ENCODE results near the gene ZXDC.

GRCh38 chr3:126392246-126392645, 83.4 kb downstream of the ZXDC start:
- TF ChIP-seq CTCF (IDR thresholded peaks at IDR 0.05): no peak
- TF ChIP-seq POLR2AphosphoS5 (IDR thresholded peaks at IDR 0.05; ENCODE audit: low read depth, low read length): no peak
- no peak for TF ChIP-seq TCF7L2 (IDR thresholded peaks at IDR 0.05; ENCODE audit: low read depth, low read length)
- TF ChIP-seq, protein P1, sequence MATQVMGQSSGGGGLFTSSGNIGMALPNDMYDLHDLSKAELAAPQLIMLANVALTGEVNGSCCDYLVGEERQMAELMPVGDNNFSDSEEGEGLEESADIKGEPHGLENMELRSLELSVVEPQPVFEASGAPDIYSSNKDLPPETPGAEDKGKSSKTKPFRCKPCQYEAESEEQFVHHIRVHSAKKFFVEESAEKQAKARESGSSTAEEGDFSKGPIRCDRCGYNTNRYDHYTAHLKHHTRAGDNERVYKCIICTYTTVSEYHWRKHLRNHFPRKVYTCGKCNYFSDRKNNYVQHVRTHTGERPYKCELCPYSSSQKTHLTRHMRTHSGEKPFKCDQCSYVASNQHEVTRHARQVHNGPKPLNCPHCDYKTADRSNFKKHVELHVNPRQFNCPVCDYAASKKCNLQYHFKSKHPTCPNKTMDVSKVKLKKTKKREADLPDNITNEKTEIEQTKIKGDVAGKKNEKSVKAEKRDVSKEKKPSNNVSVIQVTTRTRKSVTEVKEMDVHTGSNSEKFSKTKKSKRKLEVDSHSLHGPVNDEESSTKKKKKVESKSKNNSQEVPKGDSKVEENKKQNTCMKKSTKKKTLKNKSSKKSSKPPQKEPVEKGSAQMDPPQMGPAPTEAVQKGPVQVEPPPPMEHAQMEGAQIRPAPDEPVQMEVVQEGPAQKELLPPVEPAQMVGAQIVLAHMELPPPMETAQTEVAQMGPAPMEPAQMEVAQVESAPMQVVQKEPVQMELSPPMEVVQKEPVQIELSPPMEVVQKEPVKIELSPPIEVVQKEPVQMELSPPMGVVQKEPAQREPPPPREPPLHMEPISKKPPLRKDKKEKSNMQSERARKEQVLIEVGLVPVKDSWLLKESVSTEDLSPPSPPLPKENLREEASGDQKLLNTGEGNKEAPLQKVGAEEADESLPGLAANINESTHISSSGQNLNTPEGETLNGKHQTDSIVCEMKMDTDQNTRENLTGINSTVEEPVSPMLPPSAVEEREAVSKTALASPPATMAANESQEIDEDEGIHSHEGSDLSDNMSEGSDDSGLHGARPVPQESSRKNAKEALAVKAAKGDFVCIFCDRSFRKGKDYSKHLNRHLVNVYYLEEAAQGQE (IDR thresholded peaks at IDR 0.05; ENCODE audit: insufficient read depth in 1 of 2, low read depth in 2 of 2, low read length in 1 of 2): no peak

Measured in Panc1 (cell line).